MCF 10A (cell line): ENCODE measurements around the gene CD248. TPM values are rescaled to one million over a fixed set of nuclear protein-coding genes. Genes with fewer than 3 reads are reported as not detected.
"Not testable (repeated sequence)": the region's sequence is repeated elsewhere in the genome, so short reads cannot be mapped to it uniquely, and the experiment has no call there.

Experiments used
- BruUV-seq: library from RNA; stranded (reverse); fragments of 400-500 nt; replicated peaks from 2 replicates; lab custom pipeline; 2021; lab: Mats Ljungman, UMichigan
- CTCF ChIA-PET: fragments of 300-600 bp; sonication (Branson Sonifier 250); formaldehyde crosslinking; extraction: SDS; loops from one replicate; lab custom pipeline; 2021; ENCODE audit warnings: antibody characterized with exemption, inconsistent platforms; lab: Yijun Ruan, JAX
- POLR2A ChIA-PET: fragments of 300-600, 350-650 bp; sonication (Branson Sonifier 250); formaldehyde crosslinking; extraction: SDS; loops from one replicate; lab custom pipeline; 2020; ENCODE audit warnings: antibody characterized with exemption, inconsistent platforms; lab: Yijun Ruan, JAX
- DNase-seq: peaks from one replicate; pipeline ENCODE4 v3.0.0-alpha.2; 2018; ENCODE audit not compliant: unreplicated experiment
- H3K27ac Mint-ChIP-seq: one replicate; pipeline ENCODE4 v1.8.0; 2022; ENCODE audit warnings: mild to moderate bottlenecking, low read depth, mixed read lengths; ENCODE audit not compliant: unreplicated experiment
- H3K27me3 Mint-ChIP-seq: one replicate; pipeline ENCODE4 v1.8.0; 2022; ENCODE audit warnings: mixed read lengths; ENCODE audit not compliant: insufficient read depth, unreplicated experiment
- H3K36me3 Mint-ChIP-seq: one replicate; pipeline ENCODE4 v1.8.0; 2022; ENCODE audit warnings: mild to moderate bottlenecking, moderate library complexity, mixed read lengths; ENCODE audit not compliant: insufficient read depth, unreplicated experiment
- H3K4me1 Mint-ChIP-seq: one replicate; pipeline ENCODE4 v1.8.0; 2022; ENCODE audit warnings: mixed read lengths; ENCODE audit not compliant: insufficient read depth, unreplicated experiment
- H3K4me3 Mint-ChIP-seq: one replicate; pipeline ENCODE4 v1.8.0; 2022; ENCODE audit warnings: mild to moderate bottlenecking, moderate library complexity, mixed read lengths; ENCODE audit not compliant: unreplicated experiment
- H3K9me3 Mint-ChIP-seq: one replicate; pipeline ENCODE4 v1.8.0; 2022; ENCODE audit warnings: mixed read lengths; ENCODE audit not compliant: unreplicated experiment
- intact Hi-C: fragments of 100-400 bp; cut with micrococcal nuclease; formaldehyde crosslinking; loops from 2 replicates; pipeline ENCODE4 v1.14.1; 2022
- total RNA-seq: library from RNA; stranded (reverse); gene quantifications from 2 replicates; pipeline ENCODE4 v1.2.3, GENCODE V29; 2022
- TF ChIP-seq, protein P1 (sequence below): fragments of 200-600 bp; IDR thresholded peaks from one replicate; pipeline ENCODE4 v1.8.0; 2022; ENCODE audit warnings: antibody characterized with exemption, mild to moderate bottlenecking; ENCODE audit not compliant: unreplicated experiment

The CD248 gene
- total RNA-seq, 1 experiment from 2014 or later: not detected

DNA sequence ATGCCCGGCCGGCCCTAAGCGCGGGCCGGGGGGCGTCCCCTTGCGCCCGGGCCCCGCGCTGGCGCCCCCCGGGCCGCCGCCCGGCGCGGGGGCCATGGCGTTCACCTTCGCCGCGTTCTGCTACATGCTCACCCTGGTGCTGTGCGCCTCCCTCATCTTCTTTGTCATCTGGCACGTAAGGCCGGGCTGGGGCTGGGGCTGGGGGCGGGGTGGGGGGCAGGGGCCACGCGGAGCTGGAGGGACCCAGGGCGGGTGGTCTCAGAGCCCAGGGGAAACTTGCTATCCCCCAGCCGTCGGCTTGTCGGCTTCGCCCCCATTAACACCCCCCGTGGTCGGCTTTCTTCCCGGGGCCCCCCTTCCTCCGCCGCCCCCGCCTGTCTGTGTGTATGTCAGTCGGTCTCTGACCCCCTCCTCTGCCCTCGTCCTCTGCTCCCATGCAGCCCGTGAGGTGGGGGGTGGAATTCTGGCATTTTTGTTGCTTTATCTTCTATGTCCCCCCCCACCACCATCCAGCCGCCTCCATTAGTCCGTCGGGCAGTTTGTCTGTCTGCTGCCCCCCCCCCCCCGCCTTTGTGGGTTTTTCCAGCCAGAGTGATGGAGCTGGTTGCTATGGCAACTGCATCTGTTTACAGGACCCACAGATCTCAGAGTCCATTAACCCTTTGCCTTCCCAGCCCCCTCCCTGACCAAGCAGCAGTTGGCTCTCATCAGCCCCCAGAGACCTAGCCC, 38.3 kb downstream of the CD248 start:
- intact Hi-C loops: no loop called here
- peaks cover 36% of the 10 kb centered on the region for H3K36me3 Mint-ChIP-seq
- ChIA-PET POLR2A (interaction anchor here (1.3 to 2.8 kb wide), 2 partner anchors 9 to 10 kb away, joined by 4 to 11 read pairs; partner anchors contain the start of gene YIF1A), CTCF (no interaction called here)
- peaks cover 10% of the 10 kb centered on the region for H3K27me3 Mint-ChIP-seq
- BruUV-seq: no TSS peak
- peaks cover 5% of the 10 kb centered on the region for H3K4me1 Mint-ChIP-seq
- H3K4me3 Mint-ChIP-seq: no peak overlapping the region
- DNase-seq: no peak
- H3K9me3 Mint-ChIP-seq: no peaks in the 10 kb centered on the region
- no peak overlapping the region for H3K27ac Mint-ChIP-seq
- TF ChIP-seq, protein P1, sequence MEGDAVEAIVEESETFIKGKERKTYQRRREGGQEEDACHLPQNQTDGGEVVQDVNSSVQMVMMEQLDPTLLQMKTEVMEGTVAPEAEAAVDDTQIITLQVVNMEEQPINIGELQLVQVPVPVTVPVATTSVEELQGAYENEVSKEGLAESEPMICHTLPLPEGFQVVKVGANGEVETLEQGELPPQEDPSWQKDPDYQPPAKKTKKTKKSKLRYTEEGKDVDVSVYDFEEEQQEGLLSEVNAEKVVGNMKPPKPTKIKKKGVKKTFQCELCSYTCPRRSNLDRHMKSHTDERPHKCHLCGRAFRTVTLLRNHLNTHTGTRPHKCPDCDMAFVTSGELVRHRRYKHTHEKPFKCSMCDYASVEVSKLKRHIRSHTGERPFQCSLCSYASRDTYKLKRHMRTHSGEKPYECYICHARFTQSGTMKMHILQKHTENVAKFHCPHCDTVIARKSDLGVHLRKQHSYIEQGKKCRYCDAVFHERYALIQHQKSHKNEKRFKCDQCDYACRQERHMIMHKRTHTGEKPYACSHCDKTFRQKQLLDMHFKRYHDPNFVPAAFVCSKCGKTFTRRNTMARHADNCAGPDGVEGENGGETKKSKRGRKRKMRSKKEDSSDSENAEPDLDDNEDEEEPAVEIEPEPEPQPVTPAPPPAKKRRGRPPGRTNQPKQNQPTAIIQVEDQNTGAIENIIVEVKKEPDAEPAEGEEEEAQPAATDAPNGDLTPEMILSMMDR: no peak

DNA sequence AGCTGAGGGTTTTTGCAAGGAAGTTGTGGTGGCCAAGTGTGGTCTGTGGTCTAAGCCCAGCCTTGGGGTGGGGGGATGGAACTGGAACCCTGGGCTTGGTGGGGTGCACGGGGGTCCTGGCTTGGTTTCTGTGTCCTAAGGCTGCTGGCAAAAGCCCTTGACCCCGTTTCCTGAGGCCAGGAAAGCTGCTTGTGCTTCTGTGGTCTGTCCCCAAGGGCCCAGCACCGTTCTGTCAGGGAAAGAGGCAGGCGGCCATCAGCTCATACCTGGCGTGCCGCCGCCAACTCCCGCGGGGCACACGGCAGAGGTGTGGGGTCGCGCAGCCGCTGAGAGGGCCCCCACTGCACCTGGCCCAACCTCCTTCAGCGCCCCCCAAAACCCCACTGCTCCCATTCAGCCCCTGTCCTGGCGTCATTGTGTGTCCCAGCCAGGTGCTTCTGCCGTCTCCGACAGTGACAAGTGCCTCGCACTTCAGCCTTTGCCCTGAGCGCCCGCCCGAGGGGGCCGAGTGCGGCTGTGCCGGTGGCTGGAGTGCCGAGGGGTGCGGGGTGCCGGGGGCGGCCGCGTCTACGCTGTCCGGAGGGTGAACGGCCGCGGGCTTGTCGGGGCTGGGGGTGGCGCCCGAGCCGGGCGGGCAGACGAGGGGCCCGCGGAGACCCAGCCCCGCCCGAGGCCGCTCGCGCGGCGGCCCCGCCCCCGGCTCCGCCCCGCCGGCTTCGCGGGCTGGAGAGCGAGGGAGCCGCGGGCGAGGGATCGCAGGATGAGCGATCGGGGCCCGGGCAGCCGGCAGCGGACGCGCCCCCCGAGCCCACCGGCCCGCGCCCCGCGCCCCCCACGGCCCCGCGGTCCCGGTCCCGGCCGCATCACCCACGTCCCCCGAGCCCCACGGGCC, 39.1 kb downstream of the CD248 start, which contains the start of gene CNIH2:
TSS of gene CNIH2 (plus strand) at position 705 of the 892 bp plus-strand sequence. CDS start 282 bp downstream, outside the sequence.
- Mint-ChIP-seq H3K4me1 (peaks cover 8% of the 10 kb centered on the region), H3K9me3 (no peaks in the 10 kb centered on the region), H3K27me3 (peaks cover 10% of the 10 kb centered on the region), H3K36me3 (peaks cover 44% of the 10 kb centered on the region), H3K27ac (no peak within 1 kb of the TSS), H3K4me3 (no peak within 1 kb of the TSS)
- intact Hi-C loops: no loop called here
- POLR2A ChIA-PET: interaction anchor here (0.7 to 1.3 kb wide), 3 partner anchors 8 to 484 kb away, joined by 3 to 5 read pairs (median 4); partner anchors contain the start of gene YIF1A
- TF ChIP-seq, protein P1: no peak
- BruUV-seq: no TSS peak
- DNase-seq: no peak
- CTCF ChIA-PET: no interaction called here

DNA sequence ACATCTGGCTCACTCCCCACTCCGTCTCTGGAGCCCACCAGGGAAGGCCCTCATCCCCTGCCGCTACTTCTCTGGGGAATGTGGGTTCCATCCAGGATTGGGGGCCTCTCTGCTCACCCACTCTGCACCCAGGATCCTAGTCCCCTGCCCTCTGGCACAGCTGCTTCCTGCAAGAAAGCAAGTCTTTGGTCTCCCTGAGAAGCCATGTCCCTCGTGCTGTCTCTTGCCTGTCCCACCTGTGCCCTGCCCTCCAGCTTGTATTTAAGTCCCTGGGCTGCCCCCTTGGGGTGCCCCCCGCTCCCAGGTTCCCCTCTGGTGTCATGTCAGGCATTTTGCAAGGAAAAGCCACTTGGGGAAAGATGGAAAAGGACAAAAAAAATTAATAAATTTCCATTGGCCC, 39.8 kb downstream of the CD248 start:
- DNase-seq, intact Hi-C loops: not testable (repeated sequence)

DNA sequence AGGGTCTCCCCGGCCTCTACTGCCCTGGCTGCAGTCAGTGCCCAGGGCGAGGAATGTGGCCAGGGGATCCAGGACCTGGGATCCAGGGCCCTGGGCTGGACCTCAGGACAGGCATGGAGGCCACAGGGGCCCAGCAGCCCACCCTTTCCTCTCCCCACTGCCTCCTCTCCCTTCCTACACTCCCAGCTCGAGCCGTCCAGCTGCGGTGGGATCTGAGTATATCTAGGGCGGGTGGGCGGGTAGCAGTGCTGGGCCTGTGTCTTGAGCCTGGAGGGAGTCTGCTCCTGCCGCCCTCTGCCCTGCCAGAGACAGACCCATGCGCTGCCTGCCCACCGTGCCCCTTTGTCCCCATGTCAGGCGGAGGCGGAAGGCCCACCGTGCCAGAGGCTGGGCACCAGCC, 40.2 kb downstream of the CD248 start:
- not testable (repeated sequence) for BruUV-seq

More for the DNA sequence above, 39.8 kb downstream of the CD248 start:
- H3K9me3 Mint-ChIP-seq, H3K4me3 Mint-ChIP-seq, H3K4me1 Mint-ChIP-seq, CTCF ChIA-PET, H3K27ac Mint-ChIP-seq: not testable (repeated sequence)
- POLR2A ChIA-PET: interaction anchor here (0.7 to 1.3 kb wide), 2 partner anchors 12 to 484 kb away, joined by 3 to 5 read pairs; partner anchors contain the start of gene YIF1A
- Mint-ChIP-seq H3K36me3 (peaks cover 45% of the 10 kb centered on the region), H3K27me3 (peaks cover 10% of the 10 kb centered on the region)
- BruUV-seq: TSS peak; percentile 44

More for the DNA sequence above, 40.2 kb downstream of the CD248 start:
- CTCF ChIA-PET, intact Hi-C loops, DNase-seq, H3K4me3 Mint-ChIP-seq, H3K9me3 Mint-ChIP-seq, H3K4me1 Mint-ChIP-seq, H3K27ac Mint-ChIP-seq: not testable (repeated sequence)
- POLR2A ChIA-PET: interaction anchor here (0.7 to 1.3 kb wide), 2 partner anchors 13 to 483 kb away, joined by 3 to 5 read pairs; partner anchors contain the start of gene YIF1A
- peaks cover 50% of the 10 kb centered on the region for H3K36me3 Mint-ChIP-seq
- H3K27me3 Mint-ChIP-seq: peaks cover 10% of the 10 kb centered on the region
